GM23338 (cell line): Measurements from ENCODE around the gene EMX1. TPM values are rescaled to one million over a fixed set of nuclear protein-coding genes. Genes with fewer than 3 reads are reported as not detected.

Experiments used
- ATAC-seq: fragments of 200-7000 bp; cut with Tn5 transposase; 3 replicates; pipeline ENCODE4 v1.9.1; 2020
- DNase-seq: peaks from one replicate; pipeline ENCODE4 v3.0.0-alpha.2; 2015; ENCODE audit warnings: low spot score
- H2AFZ ChIP-seq: fragments of 200-600 bp; sonication (generic); 2 replicates; pipeline ENCODE4 v1.8.0; 2016; ENCODE audit warnings: antibody characterized with exemption, mild to moderate bottlenecking, moderate library complexity
- H3F3A ChIP-seq: fragments of 200-600 bp; sonication (generic); replicated peaks from 2 replicates; pipeline ENCODE4 v1.8.0; 2017; ENCODE audit warnings: antibody characterized with exemption, mixed run types, low read depth
- H3K27ac ChIP-seq: fragments of 200-600 bp; sonication (generic); 2 replicates; pipeline ENCODE4 v1.6.1; 2016; ENCODE audit warnings: low read depth
- H3K27me3 ChIP-seq: fragments of 200-600 bp; sonication (generic); 2 replicates; pipeline ENCODE4 v1.8.0; 2016; ENCODE audit warnings: mild to moderate bottlenecking, mixed run types, moderate library complexity; ENCODE audit not compliant: insufficient read depth
- H3K36me3 ChIP-seq: fragments of 200-600 bp; sonication (generic); 2 replicates; pipeline ENCODE4 v1.8.0; 2016; ENCODE audit warnings: mild to moderate bottlenecking; ENCODE audit not compliant: insufficient read depth
- H3K4me1 ChIP-seq: fragments of 200-600 bp; sonication (generic); 2 replicates; pipeline ENCODE4 v1.8.0; 2016; ENCODE audit warnings: mild to moderate bottlenecking, moderate library complexity; ENCODE audit not compliant: insufficient read depth
- H3K4me2 ChIP-seq: fragments of 200-600 bp; sonication (generic); 2 replicates; pipeline ENCODE4 v1.7.1; 2017; ENCODE audit warnings: mixed run types
- H3K4me3 ChIP-seq: fragments of 200-600 bp; sonication (generic); 2 replicates; pipeline ENCODE4 v1.6.1; 2016; ENCODE audit warnings: mixed run types
- H3K79me2 ChIP-seq: fragments of 200-600 bp; sonication (generic); replicated peaks from 2 replicates; pipeline ENCODE4 v1.8.0; 2017; ENCODE audit warnings: mild to moderate bottlenecking; ENCODE audit not compliant: insufficient read depth
- H3K9me2 ChIP-seq: fragments of 200-600 bp; sonication (generic); 2 replicates; pipeline ENCODE4 v1.8.0; 2017; ENCODE audit not compliant: insufficient read depth
- H4K20me1 ChIP-seq: fragments of 200-600 bp; sonication (generic); replicated peaks from 2 replicates; pipeline ENCODE4 v1.8.0; 2017; ENCODE audit warnings: mild to moderate bottlenecking; ENCODE audit not compliant: insufficient read depth
- H3K27ac Mint-ChIP-seq: 2 replicates; pipeline ENCODE4 v1.8.0; 2020; ENCODE audit warnings: inconsistent platforms, mild to moderate bottlenecking, moderate library complexity, mixed read lengths
- H3K27me3 Mint-ChIP-seq: 3 replicates; pipeline ENCODE4 v1.8.0; 2022; ENCODE audit warnings: low read depth, mild to moderate bottlenecking, moderate library complexity, mixed read lengths, inconsistent platforms; ENCODE audit not compliant: insufficient read depth, poor library complexity
- H3K36me3 Mint-ChIP-seq: 3 replicates; pipeline ENCODE4 v1.8.0; 2021; ENCODE audit warnings: low read depth, mild to moderate bottlenecking, inconsistent platforms, moderate library complexity, mixed read lengths
- H3K4me1 Mint-ChIP-seq: 3 replicates; pipeline ENCODE4 v1.8.0; 2020; ENCODE audit warnings: mild to moderate bottlenecking, inconsistent platforms, mixed read lengths
- H3K4me3 Mint-ChIP-seq: 3 replicates; pipeline ENCODE4 v1.8.0; 2021; ENCODE audit warnings: moderate library complexity, mild to moderate bottlenecking, inconsistent platforms, mixed read lengths
- H3K9me3 Mint-ChIP-seq: 3 replicates; pipeline ENCODE4 v1.8.0; 2020; ENCODE audit warnings: moderate library complexity, mild to moderate bottlenecking, inconsistent platforms, mixed read lengths
- CREB1 ChIP-seq: fragments of 250-450 bp; sonication (Bioruptor Pico); IDR thresholded peaks from 2 replicates; pipeline ENCODE4 v1.5.0; 2020; ENCODE audit warnings: low read depth, mild to moderate bottlenecking, moderate library complexity
- CTCF ChIP-seq, 2 experiments: fragments of 200-600 bp in 1 of 2; sonication (generic) in 1 of 2; conservative IDR thresholded peaks; 2 replicates each; pipeline versions ENCODE4 v1.5.1 to v1.6.1; 2016 to 2017; ENCODE audit warnings: antibody characterized with exemption in 2 of 2, low read depth in 2 of 2, mild to moderate bottlenecking in 2 of 2, moderate library complexity in 1 of 2
- EZH2phosphoT487 ChIP-seq: fragments of 200-600 bp; sonication (generic); IDR thresholded peaks from one replicate; pipeline ENCODE4 v1.8.1; 2018; ENCODE audit warnings: antibody characterized with exemption; ENCODE audit not compliant: unreplicated experiment
- JUNB ChIP-seq: IDR thresholded peaks from one replicate; pipeline ENCODE4 v1.6.1; 2016; ENCODE audit warnings: antibody characterized with exemption; ENCODE audit not compliant: unreplicated experiment
- NANOG ChIP-seq: IDR thresholded peaks from 2 replicates; pipeline ENCODE4 v1.6.1; 2016; ENCODE audit warnings: antibody characterized with exemption, borderline replicate concordance
- POLR2AphosphoS5 ChIP-seq: IDR thresholded peaks from 2 replicates; pipeline ENCODE4 v1.6.1; 2016; ENCODE audit warnings: antibody characterized with exemption, low read depth
- REST ChIP-seq: IDR thresholded peaks from one replicate; pipeline ENCODE4 v1.6.1; 2018; ENCODE audit warnings: antibody characterized with exemption; ENCODE audit not compliant: unreplicated experiment
- STAT1 ChIP-seq: IDR thresholded peaks from one replicate; pipeline ENCODE4 v1.6.1; 2016; ENCODE audit warnings: antibody characterized with exemption; ENCODE audit not compliant: unreplicated experiment
- ZNF114 ChIP-seq: fragments of 250-450 bp; sonication (Bioruptor Pico); IDR thresholded peaks from 2 replicates; pipeline ENCODE4 v1.5.0; 2020; ENCODE audit warnings: mild to moderate bottlenecking, moderate library complexity
- ZNF331 ChIP-seq: fragments of 250-450 bp; sonication (Bioruptor Pico); IDR thresholded peaks from 2 replicates; pipeline ENCODE4 v1.5.0; 2020; ENCODE audit warnings: low read depth, mild to moderate bottlenecking, moderate library complexity
- polyA plus RNA-seq: library from polyadenylated mRNA; unstranded; fragments of >200 nt; fragmentation: Nextera tagmentation; extraction: Ambion mirVana; gene quantifications from 2 replicates; pipeline ENCODE4 v1.2.1, GENCODE V29; 2016
- total RNA-seq: library from RNA; depleted of rRNA; stranded (reverse); fragments of >200 nt; shearing (Covaris generic); gene quantifications from 2 replicates; pipeline ENCODE4 v1.2.3, GENCODE V29; 2014

EMX1 gene
- total and polyA plus RNA-seq, 2 experiments from 2014 or later: 3.9 to 7.9 TPM

DNA sequence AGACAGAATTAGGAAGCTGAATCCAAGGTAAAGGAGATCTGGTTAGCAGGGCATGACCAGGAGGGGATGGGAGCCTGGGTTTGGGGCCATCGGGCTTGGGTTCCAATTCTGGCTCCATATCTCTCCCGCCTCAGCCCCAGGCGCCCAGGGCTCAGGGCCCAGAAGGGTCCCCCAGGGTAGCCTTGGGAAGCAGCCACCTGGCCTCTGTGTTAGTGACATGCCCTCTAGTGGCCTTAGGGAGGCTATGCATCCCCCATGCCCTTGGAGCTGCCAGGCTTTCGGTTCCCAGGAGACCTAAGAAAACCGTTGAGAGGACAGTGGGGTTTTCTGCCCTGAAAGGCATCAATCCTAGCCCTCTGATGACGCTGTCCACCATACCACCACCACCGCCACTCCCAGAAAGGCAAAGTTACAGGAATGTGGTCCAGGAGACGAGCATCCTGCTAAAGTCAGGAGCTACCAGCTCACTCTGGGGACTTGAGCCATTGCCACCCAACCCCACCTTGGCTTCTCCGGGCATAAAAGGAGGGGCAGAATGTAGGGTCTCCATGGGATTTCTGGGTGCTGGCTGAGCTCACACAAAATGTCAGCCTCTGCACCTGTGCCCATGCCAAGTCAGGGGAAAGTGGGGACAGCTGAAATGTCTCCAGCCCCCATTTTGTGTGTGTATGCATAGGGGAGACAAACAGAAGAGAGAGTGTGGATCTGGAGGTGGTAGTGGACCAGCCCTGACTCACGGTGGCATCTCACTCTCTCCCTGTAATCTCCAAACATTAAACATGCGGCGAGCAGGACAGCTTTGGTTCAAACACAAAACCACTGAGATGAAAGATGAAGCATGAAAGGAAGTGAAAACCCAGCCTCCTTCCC lies 56.5 kb downstream of the EMX1 start:
- Histone ChIP-seq H3K27me3 (no peaks in the 10 kb centered on the region), H3F3A (no peaks in the 10 kb centered on the region), H3K4me1 (peaks cover 41% of the 10 kb centered on the region), H3K9me2 (no peaks in the 10 kb centered on the region), H3K36me3 (no peaks in the 10 kb centered on the region), H4K20me1 (no peaks in the 10 kb centered on the region), H3K4me3 (no peak overlapping the region), H3K27ac (no peak overlapping the region), H3K4me2 (peak overlapping the region; percentile 69), H3K79me2 (no peaks in the 10 kb centered on the region), H2AFZ (no peak overlapping the region)
- H3K36me3 Mint-ChIP-seq: no peaks in the 10 kb centered on the region
- DNase-seq (peak; percentile 94), ATAC-seq (peak; percentile 96)
- no peak overlapping the region for H3K4me3 Mint-ChIP-seq
- H3K9me3 Mint-ChIP-seq: no peaks in the 10 kb centered on the region
- peaks cover 54% of the 10 kb centered on the region for H3K4me1 Mint-ChIP-seq
- no peak overlapping the region for H3K27ac Mint-ChIP-seq
- peaks cover 9% of the 10 kb centered on the region for H3K27me3 Mint-ChIP-seq
- TF ChIP-seq CTCF (conservative IDR thresholded peaks at IDR 0.05; ENCODE audit: low read depth in 2 of 2) (peak; percentile 83 to 93), NANOG (no peak), CREB1 (peak; percentile 22; the same call in 1 of the 2 replicates), REST (no peak)

GRCh38 chr2:72974436-72974754 lies 57.1 kb downstream of the EMX1 start:
- no peaks in the 10 kb centered on the region for H4K20me1 ChIP-seq
- H3K79me2 ChIP-seq: no peaks in the 10 kb centered on the region
- no peak overlapping the region for H3K27ac ChIP-seq
- ATAC-seq: no peak
- no peaks in the 10 kb centered on the region for H3K36me3 ChIP-seq
- H3K4me1 ChIP-seq: peaks cover 41% of the 10 kb centered on the region
- Mint-ChIP-seq H3K27me3 (peaks cover 9% of the 10 kb centered on the region), H3K9me3 (no peaks in the 10 kb centered on the region), H3K36me3 (no peaks in the 10 kb centered on the region), H3K4me1 (peaks cover 54% of the 10 kb centered on the region), H3K4me3 (peak overlapping the region; percentile 49; the same call in 2 of the 3 replicates), H3K27ac (no peak overlapping the region)
- no peaks in the 10 kb centered on the region for H3K27me3 ChIP-seq
- H3K9me2 ChIP-seq: no peaks in the 10 kb centered on the region
- no peak for DNase-seq
- H3K4me3 ChIP-seq: peak overlapping the region; percentile 34; the same call in 1 of the 2 replicates
- peak overlapping the region; percentile 69 for H3K4me2 ChIP-seq
- no peak overlapping the region for H2AFZ ChIP-seq
- H3F3A ChIP-seq: no peaks in the 10 kb centered on the region
- TF ChIP-seq NANOG: no peak
- TF ChIP-seq ZNF331 (CRISPR knock-in tag): no peak
- no peak for TF ChIP-seq JUNB
- TF ChIP-seq ZNF114 (CRISPR knock-in tag): no peak
- TF ChIP-seq REST: no peak
- no peak for TF ChIP-seq STAT1
- TF ChIP-seq EZH2phosphoT487: no peak
- TF ChIP-seq CTCF (conservative IDR thresholded peaks at IDR 0.05; ENCODE audit: low read depth in 2 of 2): no peak
- no peak for TF ChIP-seq POLR2AphosphoS5
